Activated CD4-positive, alpha-beta memory T cell treated with anti-CD3 and anti-CD28 coated beads for 36 hours (primary cell): ENCODE results near the gene MAML2. TPM values are rescaled to one million over a fixed set of nuclear protein-coding genes. Genes with fewer than 3 reads are reported as not detected.

Experiments
- CTCF ChIA-PET: fragments of 350-600 bp; sonication (Branson Sonifier 250); formaldehyde crosslinking; loops from one replicate; lab custom pipeline; 2021; ENCODE audit warnings: antibody characterized with exemption, inconsistent platforms; lab: Charles Lee
- POLR2A ChIA-PET: fragments of 350-600 bp; sonication (Branson Sonifier 250); formaldehyde crosslinking; loops from one replicate; lab custom pipeline; 2021; ENCODE audit warnings: antibody characterized with exemption; lab: Charles Lee
- DNase-seq: peaks from one replicate; pipeline ENCODE4 v3.0.0-alpha.2; 2020
- H3K27ac Mint-ChIP-seq: one replicate; pipeline ENCODE4 v1.8.0; 2021; ENCODE audit warnings: mixed read lengths
- H3K27me3 Mint-ChIP-seq: one replicate; pipeline ENCODE4 v1.8.0; 2021; ENCODE audit warnings: mixed read lengths
- H3K36me3 Mint-ChIP-seq: one replicate; pipeline ENCODE4 v1.8.0; 2021; ENCODE audit warnings: mixed read lengths
- H3K4me1 Mint-ChIP-seq: one replicate; pipeline ENCODE4 v1.8.0; 2021; ENCODE audit warnings: low read depth, mixed read lengths
- H3K4me3 Mint-ChIP-seq: one replicate; pipeline ENCODE4 v1.8.0; 2021; ENCODE audit warnings: mild to moderate bottlenecking, mixed read lengths
- H3K9me3 Mint-ChIP-seq: one replicate; pipeline ENCODE4 v1.8.0; 2021; ENCODE audit warnings: mixed read lengths
- intact Hi-C: fragments of 100-400 bp; cut with micrococcal nuclease; formaldehyde crosslinking; loops from one replicate; pipeline ENCODE4 v1.15.1; 2023
- total RNA-seq, 2 experiments: library from RNA; stranded (reverse); gene quantifications; one replicate each; pipeline ENCODE4 v1.2.3, GENCODE V29; 2021

MAML2 gene
- total RNA-seq, 2 experiments from 2014 or later = 24.2 TPM

- DNase-seq = no peak
- POLR2A ChIA-PET = no interaction called here
- CTCF ChIA-PET = interaction anchor here (0.5 kb wide), 1 partner anchor 128 kb away, joined by 3 read pairs; no protein-coding TSS in a partner anchor
- no peak overlapping the region for H3K4me3 Mint-ChIP-seq
- no peaks in the 10 kb centered on the region for H3K27me3 Mint-ChIP-seq
- peaks cover 19% of the 10 kb centered on the region for H3K36me3 Mint-ChIP-seq
- no peaks in the 10 kb centered on the region for H3K9me3 Mint-ChIP-seq
- H3K27ac Mint-ChIP-seq = no peak overlapping the region
- peaks cover 11% of the 10 kb centered on the region for H3K4me1 Mint-ChIP-seq
- intact Hi-C loops = no loop called here
Measured at GRCh38 chr11:95994329-95994728, 348.7 kb downstream of the MAML2 start.

GRCh38 chr11:95993438-95994298 is 349.3 kb downstream of the MAML2 start:
- CTCF ChIA-PET = interaction anchor here (0.5 kb wide), 1 partner anchor 408 kb away, joined by 3 read pairs; no protein-coding TSS in a partner anchor
- POLR2A ChIA-PET = no interaction called here
- no peak for DNase-seq
- Mint-ChIP-seq H3K27ac (no peak overlapping the region), H3K9me3 (no peaks in the 10 kb centered on the region), H3K4me3 (no peak overlapping the region), H3K27me3 (no peaks in the 10 kb centered on the region), H3K4me1 (peaks cover 11% of the 10 kb centered on the region), H3K36me3 (peaks cover 24% of the 10 kb centered on the region)
- intact Hi-C loops = no loop called here

GRCh38 chr11:95991545-95991944 is 351.4 kb downstream of the MAML2 start:
- CTCF ChIA-PET = no interaction called here

GRCh38 chr11:95991101-95991500 is 351.9 kb downstream of the MAML2 start:
- CTCF ChIA-PET = no interaction called here
- DNase-seq = no peak
- intact Hi-C loops = no loop called here
- peaks cover 30% of the 10 kb centered on the region for H3K36me3 Mint-ChIP-seq
- H3K9me3 Mint-ChIP-seq = no peaks in the 10 kb centered on the region
- no peak overlapping the region for H3K4me3 Mint-ChIP-seq
- H3K27me3 Mint-ChIP-seq = no peaks in the 10 kb centered on the region
- POLR2A ChIA-PET = no interaction called here
- no peak overlapping the region for H3K27ac Mint-ChIP-seq
- H3K4me1 Mint-ChIP-seq = peaks cover 6% of the 10 kb centered on the region

More at GRCh38 chr11:95991545-95991944, 351.4 kb downstream of the MAML2 start:
- H3K27ac Mint-ChIP-seq = no peak overlapping the region
- peaks cover 30% of the 10 kb centered on the region for H3K36me3 Mint-ChIP-seq
- POLR2A ChIA-PET = no interaction called here
- H3K4me3 Mint-ChIP-seq = no peak overlapping the region
- intact Hi-C loops = no loop called here
- no peaks in the 10 kb centered on the region for H3K27me3 Mint-ChIP-seq
- peaks cover 6% of the 10 kb centered on the region for H3K4me1 Mint-ChIP-seq
- H3K9me3 Mint-ChIP-seq = no peaks in the 10 kb centered on the region
- DNase-seq = no peak

- ChIA-PET POLR2A (no interaction called here), CTCF (no interaction called here)
- Mint-ChIP-seq H3K27me3 (no peaks in the 10 kb centered on the region), H3K4me3 (no peak overlapping the region), H3K9me3 (no peaks in the 10 kb centered on the region), H3K4me1 (peaks cover 2% of the 10 kb centered on the region), H3K36me3 (peaks cover 35% of the 10 kb centered on the region), H3K27ac (no peak overlapping the region)
- no peak for DNase-seq
- intact Hi-C loops = no loop called here
Measured at GRCh38 chr11:95989780-95990179, 353.2 kb downstream of the MAML2 start.

GRCh38 chr11:95989076-95989605 is 353.9 kb downstream of the MAML2 start:
- ChIA-PET CTCF (no interaction called here), POLR2A (no interaction called here)
- H3K27ac Mint-ChIP-seq = no peak overlapping the region
- H3K36me3 Mint-ChIP-seq = peaks cover 41% of the 10 kb centered on the region
- no peak overlapping the region for H3K4me3 Mint-ChIP-seq
- intact Hi-C loops = no loop called here
- no peaks in the 10 kb centered on the region for H3K9me3 Mint-ChIP-seq
- DNase-seq = no peak
- H3K27me3 Mint-ChIP-seq = no peaks in the 10 kb centered on the region
- H3K4me1 Mint-ChIP-seq = peaks cover 2% of the 10 kb centered on the region

GRCh38 chr11:95985174-95985808 is 357.7 kb downstream of the MAML2 start:
- Mint-ChIP-seq H3K27ac (no peak overlapping the region), H3K4me1 (no peaks in the 10 kb centered on the region), H3K36me3 (peaks cover 45% of the 10 kb centered on the region), H3K9me3 (no peaks in the 10 kb centered on the region), H3K27me3 (no peaks in the 10 kb centered on the region), H3K4me3 (no peak overlapping the region)
- ChIA-PET CTCF (no interaction called here), POLR2A (no interaction called here)
- intact Hi-C loops = no loop called here
- DNase-seq = no peak

- no peak for DNase-seq
- no peaks in the 10 kb centered on the region for H3K4me1 Mint-ChIP-seq
- no peaks in the 10 kb centered on the region for H3K9me3 Mint-ChIP-seq
- ChIA-PET POLR2A (no interaction called here), CTCF (no interaction called here)
- intact Hi-C loops = no loop called here
- no peak overlapping the region for H3K27ac Mint-ChIP-seq
- no peak overlapping the region for H3K4me3 Mint-ChIP-seq
- peaks cover 45% of the 10 kb centered on the region for H3K36me3 Mint-ChIP-seq
- no peaks in the 10 kb centered on the region for H3K27me3 Mint-ChIP-seq
Measured at GRCh38 chr11:95984072-95984471, 358.9 kb downstream of the MAML2 start.

- intact Hi-C loops = no loop called here
- Mint-ChIP-seq H3K9me3 (no peaks in the 10 kb centered on the region), H3K4me3 (no peak overlapping the region), H3K27ac (no peak overlapping the region), H3K27me3 (no peaks in the 10 kb centered on the region), H3K36me3 (peaks cover 37% of the 10 kb centered on the region), H3K4me1 (no peaks in the 10 kb centered on the region)
- CTCF ChIA-PET = no interaction called here
- DNase-seq = no peak
- POLR2A ChIA-PET = no interaction called here
Measured at GRCh38 chr11:95977534-95978174, 365.3 kb downstream of the MAML2 start.

GRCh38 chr11:95976550-95976949 is 366.4 kb downstream of the MAML2 start:
- Mint-ChIP-seq H3K4me1 (no peaks in the 10 kb centered on the region), H3K9me3 (no peaks in the 10 kb centered on the region), H3K27me3 (no peaks in the 10 kb centered on the region), H3K27ac (no peak overlapping the region), H3K4me3 (no peak overlapping the region), H3K36me3 (peaks cover 34% of the 10 kb centered on the region)
- POLR2A ChIA-PET = no interaction called here
- DNase-seq = no peak
- intact Hi-C loops = no loop called here
- CTCF ChIA-PET = no interaction called here

GRCh38 chr11:95975343-95975742 is 367.7 kb downstream of the MAML2 start:
- Mint-ChIP-seq H3K4me3 (no peak overlapping the region), H3K36me3 (peaks cover 24% of the 10 kb centered on the region), H3K27ac (no peak overlapping the region), H3K27me3 (no peaks in the 10 kb centered on the region), H3K4me1 (no peaks in the 10 kb centered on the region), H3K9me3 (no peaks in the 10 kb centered on the region)
- no peak for DNase-seq
- POLR2A ChIA-PET = no interaction called here
- intact Hi-C loops = no loop called here
- CTCF ChIA-PET = no interaction called here

- ChIA-PET POLR2A (interaction anchor here (0.6 kb wide), 1 partner anchor 19 kb away, joined by 7 read pairs; no protein-coding TSS in a partner anchor), CTCF (no interaction called here)
- H3K4me1 Mint-ChIP-seq = no peaks in the 10 kb centered on the region
- peaks cover 4% of the 10 kb centered on the region for H3K36me3 Mint-ChIP-seq
- no peak overlapping the region for H3K4me3 Mint-ChIP-seq
- no peak for DNase-seq
- H3K27ac Mint-ChIP-seq = no peak overlapping the region
- no peaks in the 10 kb centered on the region for H3K27me3 Mint-ChIP-seq
- intact Hi-C loops = no loop called here
- H3K9me3 Mint-ChIP-seq = peaks cover 2% of the 10 kb centered on the region
Measured at GRCh38 chr11:95972060-95972459, 370.9 kb downstream of the MAML2 start.
